HepG2 (cell line): ENCODE data around the gene VIPR1.

ENCODE experiments used
- CC2D1A ChIP-seq: sonication (generic); formaldehyde crosslinking; IDR thresholded peaks from 2 replicates; pipeline ENCODE4 v1.8.1; 2023; ENCODE audit warnings: mild to moderate bottlenecking, missing genetic modification reagents
- DNMT1 ChIP-seq: sonication (generic); formaldehyde crosslinking; IDR thresholded peaks from 2 replicates; pipeline ENCODE4 v1.5.1; 2020; ENCODE audit warnings: mild to moderate bottlenecking, missing genetic modification reagents
- KLF12 ChIP-seq: sonication (generic); formaldehyde crosslinking; IDR thresholded peaks from 2 replicates; pipeline ENCODE4 v1.4.0; 2020; ENCODE audit warnings: missing genetic modification reagents, borderline replicate concordance
- POLR2AphosphoS5 ChIP-seq: IDR thresholded peaks from 2 replicates; pipeline ENCODE4 v1.6.1; 2012; ENCODE audit warnings: low read depth, low read length
- PRPF4 ChIP-seq: fragments of 200-400 bp; formaldehyde crosslinking; IDR thresholded peaks from 2 replicates; pipeline ENCODE4 v1.6.1; 2016; ENCODE audit warnings: low read length, low read depth; ENCODE audit not compliant: poor library complexity, severe bottlenecking
- TF ChIP-seq, protein P1 (sequence below): sonication (generic); formaldehyde crosslinking; IDR thresholded peaks from 2 replicates; pipeline ENCODE4 v1.5.0; 2020; ENCODE audit warnings: missing genetic modification reagents, mild to moderate bottlenecking, borderline replicate concordance
- TF ChIP-seq, protein P2 (sequence below): sonication (generic); formaldehyde crosslinking; conservative IDR thresholded peaks from 2 replicates; pipeline ENCODE4 v1.4.0; 2020; ENCODE audit warnings: missing genetic modification reagents
- TF ChIP-seq, protein P3 (sequence below): fragments of 450-650 bp; IDR thresholded peaks from 2 replicates; pipeline ENCODE4 v1.6.1; 2017
- TF ChIP-seq, protein P4 (sequence below), 2 experiments: fragments of 450-650 bp in 1 of 2; sonication (generic) in 1 of 2; formaldehyde crosslinking; IDR thresholded peaks; 2 replicates each; pipeline versions ENCODE4 v1.5.0 to v1.8.0; 2020 to 2022; ENCODE audit warnings: mild to moderate bottlenecking in 1 of 2, missing genetic modification reagents in 1 of 2
- TF ChIP-seq, protein P5 (sequence below): sonication (generic); formaldehyde crosslinking; IDR thresholded peaks from 2 replicates; pipeline ENCODE4 v1.8.0; 2022; ENCODE audit warnings: missing genetic modification reagents, mild to moderate bottlenecking, inconsistent platforms, borderline replicate concordance

DNA sequence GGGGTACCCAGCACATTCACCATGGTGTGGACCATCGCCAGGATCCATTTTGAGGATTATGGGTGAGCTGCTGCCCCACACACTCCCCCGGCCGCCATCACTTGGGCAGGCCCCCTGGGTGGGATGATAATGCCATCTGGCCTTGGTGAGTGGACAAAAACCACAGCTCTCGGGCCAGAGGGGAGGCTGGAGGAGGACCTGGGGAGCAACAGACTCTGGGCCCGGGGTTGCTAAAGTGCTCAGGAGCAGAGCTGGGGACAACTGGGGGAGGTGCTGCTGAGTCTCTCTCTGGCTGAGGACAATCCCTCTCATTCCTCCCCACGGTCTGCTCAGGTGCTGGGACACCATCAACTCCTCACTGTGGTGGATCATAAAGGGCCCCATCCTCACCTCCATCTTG lies 29.0 kb downstream of the VIPR1 start:
- TF ChIP-seq DNMT1, result no peak
- TF ChIP-seq POLR2AphosphoS5, result no peak
- no peak for TF ChIP-seq PRPF4
- TF ChIP-seq, protein P1, sequence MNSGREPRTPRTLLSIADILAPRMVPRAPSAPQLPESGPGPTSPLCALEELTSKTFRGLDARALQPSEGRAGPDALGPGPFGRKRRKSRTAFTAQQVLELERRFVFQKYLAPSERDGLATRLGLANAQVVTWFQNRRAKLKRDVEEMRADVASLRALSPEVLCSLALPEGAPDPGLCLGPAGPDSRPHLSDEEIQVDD (CRISPR knock-in tag), result no peak
- TF ChIP-seq, protein P2, sequence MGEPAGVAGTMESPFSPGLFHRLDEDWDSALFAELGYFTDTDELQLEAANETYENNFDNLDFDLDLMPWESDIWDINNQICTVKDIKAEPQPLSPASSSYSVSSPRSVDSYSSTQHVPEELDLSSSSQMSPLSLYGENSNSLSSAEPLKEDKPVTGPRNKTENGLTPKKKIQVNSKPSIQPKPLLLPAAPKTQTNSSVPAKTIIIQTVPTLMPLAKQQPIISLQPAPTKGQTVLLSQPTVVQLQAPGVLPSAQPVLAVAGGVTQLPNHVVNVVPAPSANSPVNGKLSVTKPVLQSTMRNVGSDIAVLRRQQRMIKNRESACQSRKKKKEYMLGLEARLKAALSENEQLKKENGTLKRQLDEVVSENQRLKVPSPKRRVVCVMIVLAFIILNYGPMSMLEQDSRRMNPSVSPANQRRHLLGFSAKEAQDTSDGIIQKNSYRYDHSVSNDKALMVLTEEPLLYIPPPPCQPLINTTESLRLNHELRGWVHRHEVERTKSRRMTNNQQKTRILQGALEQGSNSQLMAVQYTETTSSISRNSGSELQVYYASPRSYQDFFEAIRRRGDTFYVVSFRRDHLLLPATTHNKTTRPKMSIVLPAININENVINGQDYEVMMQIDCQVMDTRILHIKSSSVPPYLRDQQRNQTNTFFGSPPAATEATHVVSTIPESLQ (CRISPR knock-in tag), result no peak
- no peak for TF ChIP-seq KLF12 (CRISPR knock-in tag)
- TF ChIP-seq CC2D1A (CRISPR knock-in tag), result no peak
- TF ChIP-seq, protein P3, sequence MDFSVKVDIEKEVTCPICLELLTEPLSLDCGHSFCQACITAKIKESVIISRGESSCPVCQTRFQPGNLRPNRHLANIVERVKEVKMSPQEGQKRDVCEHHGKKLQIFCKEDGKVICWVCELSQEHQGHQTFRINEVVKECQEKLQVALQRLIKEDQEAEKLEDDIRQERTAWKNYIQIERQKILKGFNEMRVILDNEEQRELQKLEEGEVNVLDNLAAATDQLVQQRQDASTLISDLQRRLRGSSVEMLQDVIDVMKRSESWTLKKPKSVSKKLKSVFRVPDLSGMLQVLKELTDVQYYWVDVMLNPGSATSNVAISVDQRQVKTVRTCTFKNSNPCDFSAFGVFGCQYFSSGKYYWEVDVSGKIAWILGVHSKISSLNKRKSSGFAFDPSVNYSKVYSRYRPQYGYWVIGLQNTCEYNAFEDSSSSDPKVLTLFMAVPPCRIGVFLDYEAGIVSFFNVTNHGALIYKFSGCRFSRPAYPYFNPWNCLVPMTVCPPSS, result no peak
- TF ChIP-seq, protein P4, sequence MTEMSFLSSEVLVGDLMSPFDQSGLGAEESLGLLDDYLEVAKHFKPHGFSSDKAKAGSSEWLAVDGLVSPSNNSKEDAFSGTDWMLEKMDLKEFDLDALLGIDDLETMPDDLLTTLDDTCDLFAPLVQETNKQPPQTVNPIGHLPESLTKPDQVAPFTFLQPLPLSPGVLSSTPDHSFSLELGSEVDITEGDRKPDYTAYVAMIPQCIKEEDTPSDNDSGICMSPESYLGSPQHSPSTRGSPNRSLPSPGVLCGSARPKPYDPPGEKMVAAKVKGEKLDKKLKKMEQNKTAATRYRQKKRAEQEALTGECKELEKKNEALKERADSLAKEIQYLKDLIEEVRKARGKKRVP (CRISPR knock-in tag; IDR thresholded peaks at IDR 0.05), result no peak
- TF ChIP-seq, protein P5, sequence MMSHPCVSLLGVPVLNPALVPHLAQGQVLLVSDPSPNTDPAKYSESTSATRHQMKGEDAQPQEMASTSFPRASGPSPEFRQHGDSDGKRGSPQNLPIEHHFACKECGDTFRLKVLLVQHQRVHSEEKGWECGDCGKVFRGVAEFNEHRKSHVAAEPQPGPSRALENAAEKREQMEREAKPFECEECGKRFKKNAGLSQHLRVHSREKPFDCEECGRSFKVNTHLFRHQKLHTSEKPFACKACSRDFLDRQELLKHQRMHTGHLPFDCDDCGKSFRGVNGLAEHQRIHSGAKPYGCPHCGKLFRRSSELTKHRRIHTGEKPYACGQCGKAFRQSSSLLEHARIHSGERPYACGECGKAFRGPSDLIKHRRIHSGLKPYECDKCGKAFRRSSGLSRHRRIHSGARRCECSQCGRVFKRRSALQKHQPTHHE, result no peak
